ENCODE measurements around the gene TOPAZ1. TPM values are rescaled to one million over a fixed set of nuclear protein-coding genes. Genes with fewer than 3 reads are reported as not detected.

Gene TOPAZ1
- total RNA-seq, 1 experiment from 2014 or later, result not detected

DNA sequence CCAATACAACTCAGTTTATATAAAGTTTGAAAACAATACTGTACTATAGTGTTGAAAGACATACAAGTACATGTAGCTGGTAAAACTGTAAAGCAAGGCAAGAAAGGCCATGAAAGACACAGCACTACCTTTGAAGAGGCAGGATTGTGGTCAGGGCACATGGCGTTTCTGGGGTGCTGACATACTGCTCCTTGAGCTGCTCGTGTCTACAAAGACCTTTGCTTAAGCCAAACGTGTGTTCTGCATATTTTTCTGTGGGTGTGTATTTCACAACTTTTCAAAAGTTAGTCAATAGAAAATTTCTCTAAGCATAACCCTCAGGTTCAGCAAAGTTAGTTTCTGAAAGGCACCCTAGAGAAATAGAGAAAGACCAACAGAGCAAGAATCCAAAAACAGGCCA, 14.1 kb upstream of the TOPAZ1 start:
- no peaks in the 10 kb centered on the region for H3K9me3 ChIP-seq (ENCODE audit: low read length)
- no peaks in the 10 kb centered on the region for H4K20me1 ChIP-seq (ENCODE audit: low read length)
- ChIA-PET POLR2A (ENCODE audit: unreplicated experiment) (no interaction called here), CTCF (no interaction called here)
- H2AFZ ChIP-seq (ENCODE audit: low read length), result no peak overlapping the region
- peaks cover 9% of the 10 kb centered on the region for H3K4me1 ChIP-seq (ENCODE audit: insufficient read depth, low read length)
- no peaks in the 10 kb centered on the region for H3K9me2 ChIP-seq (replicated peaks; ENCODE audit: low read length)
- no peak overlapping the region for H3K4me3 ChIP-seq (ENCODE audit: low read length)
- no peak overlapping the region for H3K27ac ChIP-seq (ENCODE audit: low read length)
- intact Hi-C loops (cut with micrococcal nuclease), result no loop called here
- H3F3A ChIP-seq (ENCODE audit: low read length, unreplicated experiment), result no peaks in the 10 kb centered on the region
- no peaks in the 10 kb centered on the region for H3K79me2 ChIP-seq (ENCODE audit: low read length)
- H3K9ac ChIP-seq (ENCODE audit: low read length), result no peak overlapping the region
- TF ChIP-seq, protein P1, sequence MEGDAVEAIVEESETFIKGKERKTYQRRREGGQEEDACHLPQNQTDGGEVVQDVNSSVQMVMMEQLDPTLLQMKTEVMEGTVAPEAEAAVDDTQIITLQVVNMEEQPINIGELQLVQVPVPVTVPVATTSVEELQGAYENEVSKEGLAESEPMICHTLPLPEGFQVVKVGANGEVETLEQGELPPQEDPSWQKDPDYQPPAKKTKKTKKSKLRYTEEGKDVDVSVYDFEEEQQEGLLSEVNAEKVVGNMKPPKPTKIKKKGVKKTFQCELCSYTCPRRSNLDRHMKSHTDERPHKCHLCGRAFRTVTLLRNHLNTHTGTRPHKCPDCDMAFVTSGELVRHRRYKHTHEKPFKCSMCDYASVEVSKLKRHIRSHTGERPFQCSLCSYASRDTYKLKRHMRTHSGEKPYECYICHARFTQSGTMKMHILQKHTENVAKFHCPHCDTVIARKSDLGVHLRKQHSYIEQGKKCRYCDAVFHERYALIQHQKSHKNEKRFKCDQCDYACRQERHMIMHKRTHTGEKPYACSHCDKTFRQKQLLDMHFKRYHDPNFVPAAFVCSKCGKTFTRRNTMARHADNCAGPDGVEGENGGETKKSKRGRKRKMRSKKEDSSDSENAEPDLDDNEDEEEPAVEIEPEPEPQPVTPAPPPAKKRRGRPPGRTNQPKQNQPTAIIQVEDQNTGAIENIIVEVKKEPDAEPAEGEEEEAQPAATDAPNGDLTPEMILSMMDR (conservative IDR thresholded peaks at IDR 0.05; ENCODE audit: low read depth, low read length), result no peak
- TF ChIP-seq EZH2 (IDR thresholded peaks at IDR 0.05; ENCODE audit: low read length, unreplicated experiment) (no peak), EZH2phosphoT487 (IDR thresholded peaks at IDR 0.05; ENCODE audit: borderline replicate concordance, low read length) (no peak)
- peaks cover 14% of the 10 kb centered on the region; the same call in 1 of the 2 replicates for H3K27me3 ChIP-seq (ENCODE audit: low read length)
- DNase-seq (no peak), ATAC-seq (no peak)
- no peaks in the 10 kb centered on the region for H3K36me3 ChIP-seq (ENCODE audit: low read depth, low read length)
- no peak overlapping the region for H3K4me2 ChIP-seq (ENCODE audit: low read length)
- no TSS peak for BruUV-seq (replicated peaks)

DNA sequence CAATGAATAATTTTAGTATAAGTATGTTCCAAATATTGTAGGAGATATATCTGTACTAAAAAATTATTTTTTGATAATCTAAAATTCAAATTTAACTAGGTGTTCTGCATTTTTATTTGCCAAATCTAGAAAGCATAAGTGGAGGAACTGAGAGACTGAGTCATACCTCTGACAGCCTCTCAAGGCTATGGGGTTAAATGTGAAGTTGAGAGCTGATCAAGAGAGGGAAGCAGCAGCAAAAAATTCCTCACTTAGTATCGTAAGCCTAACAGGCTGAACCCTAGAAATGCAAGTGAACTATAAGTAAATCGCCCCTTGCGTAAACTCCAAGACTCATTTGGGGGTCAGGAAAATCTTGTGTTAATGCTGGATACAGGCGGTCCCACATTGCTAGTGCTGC, 12.8 kb upstream of the TOPAZ1 start:
- H3K4me1 ChIP-seq (ENCODE audit: insufficient read depth, low read length), result no peaks in the 10 kb centered on the region
- POLR2A ChIA-PET (ENCODE audit: unreplicated experiment), result no interaction called here
- no peak overlapping the region for H3K4me3 ChIP-seq (ENCODE audit: low read length)
- CTCF ChIA-PET, result no interaction called here
- no peak overlapping the region for H3K9ac ChIP-seq (ENCODE audit: low read length)
- BruUV-seq (replicated peaks), result no TSS peak
- intact Hi-C loops (cut with micrococcal nuclease), result no loop called here
- H3K4me2 ChIP-seq (ENCODE audit: low read length), result no peak overlapping the region
- no peak overlapping the region for H2AFZ ChIP-seq (ENCODE audit: low read length)
- H3K9me3 ChIP-seq (ENCODE audit: low read length), result no peaks in the 10 kb centered on the region
- no peaks in the 10 kb centered on the region for H3K36me3 ChIP-seq (ENCODE audit: low read depth, low read length)
- H3F3A ChIP-seq (ENCODE audit: low read length, unreplicated experiment), result no peaks in the 10 kb centered on the region
- no peak for TF ChIP-seq EZH2phosphoT487 (IDR thresholded peaks at IDR 0.05; ENCODE audit: borderline replicate concordance, low read length)
- TF ChIP-seq, protein P1 (conservative IDR thresholded peaks at IDR 0.05; ENCODE audit: low read depth, low read length), result no peak
- no peaks in the 10 kb centered on the region for H3K9me2 ChIP-seq (replicated peaks; ENCODE audit: low read length)
- DNase-seq (no peak), ATAC-seq (no peak)
- no peak overlapping the region for H3K27ac ChIP-seq (ENCODE audit: low read length)
- H4K20me1 ChIP-seq (ENCODE audit: low read length), result no peaks in the 10 kb centered on the region
- H3K79me2 ChIP-seq (ENCODE audit: low read length), result no peaks in the 10 kb centered on the region
- peaks cover 14% of the 10 kb centered on the region; the same call in 1 of the 2 replicates for H3K27me3 ChIP-seq (ENCODE audit: low read length)

DNA sequence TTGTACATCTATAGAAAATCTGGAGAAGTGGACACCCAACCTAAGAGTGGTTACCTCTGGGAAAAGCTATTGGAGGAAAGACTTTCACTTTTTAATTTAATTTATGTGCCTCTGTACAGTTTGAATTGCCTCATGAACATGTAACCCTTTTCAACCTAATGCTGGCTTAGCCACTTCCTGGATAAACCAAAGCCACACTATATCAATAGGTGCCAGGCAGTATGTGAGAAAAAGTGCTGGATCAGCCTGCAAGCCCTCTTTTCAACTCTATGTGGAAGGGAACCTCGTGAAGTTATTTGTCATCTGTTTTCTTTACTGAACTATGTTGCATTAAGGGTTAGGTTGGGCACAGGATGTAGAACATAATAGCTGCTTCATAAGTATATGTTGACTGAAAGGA, 9.3 kb upstream of the TOPAZ1 start:
- H3K4me3 ChIP-seq (ENCODE audit: low read length), result no peak overlapping the region
- ChIA-PET POLR2A (ENCODE audit: unreplicated experiment) (no interaction called here), CTCF (no interaction called here)
- H4K20me1 ChIP-seq (ENCODE audit: low read length), result no peaks in the 10 kb centered on the region
- DNase-seq (no peak), ATAC-seq (no peak)
- H2AFZ ChIP-seq (ENCODE audit: low read length), result no peak overlapping the region
- TF ChIP-seq EZH2phosphoT487 (IDR thresholded peaks at IDR 0.05; ENCODE audit: borderline replicate concordance, low read length) (no peak), EZH2 (IDR thresholded peaks at IDR 0.05; ENCODE audit: low read length, unreplicated experiment) (no peak)
- TF ChIP-seq, protein P1 (conservative IDR thresholded peaks at IDR 0.05; ENCODE audit: low read depth, low read length), result no peak
- H3F3A ChIP-seq (ENCODE audit: low read length, unreplicated experiment), result no peaks in the 10 kb centered on the region
- no peak overlapping the region for H3K27ac ChIP-seq (ENCODE audit: low read length)
- intact Hi-C loops (cut with micrococcal nuclease), result no loop called here
- BruUV-seq (replicated peaks), result no TSS peak
- 0 out of 2 replicates have a peak, but pooled peaks cover 4% of the 10 kb centered on the region for H3K4me1 ChIP-seq (ENCODE audit: insufficient read depth, low read length)
- no peak overlapping the region for H3K9ac ChIP-seq (ENCODE audit: low read length)
- no peaks in the 10 kb centered on the region for H3K79me2 ChIP-seq (ENCODE audit: low read length)
- H3K27me3 ChIP-seq (ENCODE audit: low read length), result no peaks in the 10 kb centered on the region
- H3K9me2 ChIP-seq (replicated peaks; ENCODE audit: low read length), result no peaks in the 10 kb centered on the region
- H3K36me3 ChIP-seq (ENCODE audit: low read depth, low read length), result no peaks in the 10 kb centered on the region
- no peak overlapping the region for H3K4me2 ChIP-seq (ENCODE audit: low read length)
- no peaks in the 10 kb centered on the region for H3K9me3 ChIP-seq (ENCODE audit: low read length)
